Activated CD8-positive, alpha-beta memory T cell treated with anti-CD3 and anti-CD28 coated beads, Interleukin-2, amount 50 U/mL, for 1 hour (primary cell): ENCODE data around the gene LTB.

ENCODE experiments used
- DNase-seq: peaks from one replicate; pipeline ENCODE4 v3.0.0-alpha.2; 2020; ENCODE audit errors: extremely low read depth

LTB gene

GRCh38 chr6:31531162-31531561 lies 51.1 kb downstream of the LTB start:
- no peak for DNase-seq

- DNase-seq = no peak
Measured at GRCh38 chr6:31530659-31531058, 51.6 kb downstream of the LTB start.
